ENCODE data around the gene YIPF1. TPM values are rescaled to one million over a fixed set of nuclear protein-coding genes. Genes with fewer than 3 reads are reported as not detected.
"Not testable (repeated sequence)": the region's sequence is repeated elsewhere in the genome, so short reads cannot be mapped to it uniquely, and the experiment has no call there.

Gene YIPF1
- polyA plus RNA-seq, 2 donors = 13.5 to 20.3 TPM

- WGBS, 2 donors = 95 to 99% methylated on average over 2 of the region's 2 CpGs
- peaks cover 6 to 12% of the 10 kb centered on the region in 2 donors for H3K36me3 ChIP-seq (ENCODE audit: control insufficient read depth in 2 of 2, insufficient read depth in 2 of 2, low read length in 1 of 2)
- not testable (repeated sequence) for H3K4me1 ChIP-seq (ENCODE audit: control insufficient read depth in 2 of 2, insufficient read depth in 2 of 2, low read length in 1 of 2); H3K4me3 ChIP-seq (ENCODE audit: low read depth in 1 of 2, low read length in 2 of 2); H3K27me3 ChIP-seq (ENCODE audit: control insufficient read depth in 1 of 2, insufficient read depth in 2 of 2, low read length in 2 of 2); H3K9me3 ChIP-seq (ENCODE audit: control insufficient read depth in 2 of 2, insufficient read depth in 1 of 2, low read depth in 1 of 2, low read length in 1 of 2); H3K27ac ChIP-seq (ENCODE audit: low read depth in 2 of 2, low read length in 1 of 2)
These were observed 7.7 kb downstream of the YIPF1 start for GRCh38 chr1:53881853-53882252.

- Histone ChIP-seq H3K27me3 (ENCODE audit: control insufficient read depth in 1 of 2, insufficient read depth in 2 of 2, low read length in 2 of 2) (no peaks in the 10 kb centered on the region), H3K9me3 (ENCODE audit: control insufficient read depth in 2 of 2, insufficient read depth in 1 of 2, low read depth in 1 of 2, low read length in 1 of 2) (no peaks in the 10 kb centered on the region), H3K4me1 (ENCODE audit: control insufficient read depth in 2 of 2, insufficient read depth in 2 of 2, low read length in 1 of 2) (no peaks in the 10 kb centered on the region), H3K27ac (ENCODE audit: low read depth in 2 of 2, low read length in 1 of 2) (no peak overlapping the region), H3K4me3 (ENCODE audit: low read depth in 1 of 2, low read length in 2 of 2) (no peak overlapping the region), H3K36me3 (ENCODE audit: control insufficient read depth in 2 of 2, insufficient read depth in 2 of 2, low read length in 1 of 2) (peaks cover 10% of the 10 kb centered on the region in 2 donors)
- 47 to 49% methylated on average over 5 of the region's 5 CpGs for WGBS, 2 donors
These were observed 11.0 kb downstream of the YIPF1 start for GRCh38 chr1:53878492-53879105.

GRCh38 chr1:53875150-53875549, 14.4 kb downstream of the YIPF1 start:
- peaks cover 15 to 16% of the 10 kb centered on the region in 2 donors for H3K36me3 ChIP-seq (ENCODE audit: control insufficient read depth in 2 of 2, insufficient read depth in 2 of 2, low read length in 1 of 2)
- not testable (repeated sequence) for H3K27me3 ChIP-seq (ENCODE audit: control insufficient read depth in 1 of 2, insufficient read depth in 2 of 2, low read length in 2 of 2); H3K9me3 ChIP-seq (ENCODE audit: control insufficient read depth in 2 of 2, insufficient read depth in 1 of 2, low read depth in 1 of 2, low read length in 1 of 2); H3K4me3 ChIP-seq (ENCODE audit: low read depth in 1 of 2, low read length in 2 of 2); H3K27ac ChIP-seq (ENCODE audit: low read depth in 2 of 2, low read length in 1 of 2); H3K4me1 ChIP-seq (ENCODE audit: control insufficient read depth in 2 of 2, insufficient read depth in 2 of 2, low read length in 1 of 2)
- WGBS, 2 donors = 94 to 97% methylated on average over 2 of the region's 2 CpGs

GRCh38 chr1:53871773-53872484, 17.7 kb downstream of the YIPF1 start:
- Histone ChIP-seq H3K4me1 (ENCODE audit: control insufficient read depth in 2 of 2, insufficient read depth in 2 of 2, low read length in 1 of 2) (no peaks in the 10 kb centered on the region), H3K36me3 (ENCODE audit: control insufficient read depth in 2 of 2, insufficient read depth in 2 of 2, low read length in 1 of 2) (peaks cover 6 to 9% of the 10 kb centered on the region in 2 donors), H3K27ac (ENCODE audit: low read depth in 2 of 2, low read length in 1 of 2) (no peak overlapping the region), H3K4me3 (ENCODE audit: low read depth in 1 of 2, low read length in 2 of 2) (no peak overlapping the region), H3K9me3 (ENCODE audit: control insufficient read depth in 2 of 2, insufficient read depth in 1 of 2, low read depth in 1 of 2, low read length in 1 of 2) (no peaks in the 10 kb centered on the region), H3K27me3 (ENCODE audit: control insufficient read depth in 1 of 2, insufficient read depth in 2 of 2, low read length in 2 of 2) (no peaks in the 10 kb centered on the region)
- 74 to 82% methylated on average over 5 of the region's 5 CpGs for WGBS, 2 donors

GRCh38 chr1:53871221-53871620, 18.4 kb downstream of the YIPF1 start:
- H3K9me3 ChIP-seq (ENCODE audit: control insufficient read depth in 2 of 2, insufficient read depth in 1 of 2, low read depth in 1 of 2, low read length in 1 of 2) = no peaks in the 10 kb centered on the region
- H3K27ac ChIP-seq (ENCODE audit: low read depth in 2 of 2, low read length in 1 of 2) = no peak overlapping the region
- WGBS, 2 donors = 64 to 71% methylated on average over 4 of the region's 4 CpGs
- no peaks in the 10 kb centered on the region for H3K4me1 ChIP-seq (ENCODE audit: control insufficient read depth in 2 of 2, insufficient read depth in 2 of 2, low read length in 1 of 2)
- no peak overlapping the region for H3K4me3 ChIP-seq (ENCODE audit: low read depth in 1 of 2, low read length in 2 of 2)
- peaks cover 6 to 10% of the 10 kb centered on the region in 2 donors for H3K36me3 ChIP-seq (ENCODE audit: control insufficient read depth in 2 of 2, insufficient read depth in 2 of 2, low read length in 1 of 2)
- no peaks in the 10 kb centered on the region for H3K27me3 ChIP-seq (ENCODE audit: control insufficient read depth in 1 of 2, insufficient read depth in 2 of 2, low read length in 2 of 2)

GRCh38 chr1:53869454-53870117, 20.0 kb downstream of the YIPF1 start:
- 91 to 92% methylated on average over 11 of the region's 11 CpGs for WGBS, 2 donors
- Histone ChIP-seq H3K4me3 (ENCODE audit: low read depth in 1 of 2, low read length in 2 of 2) (no peak overlapping the region), H3K27ac (ENCODE audit: low read depth in 2 of 2, low read length in 1 of 2) (no peak overlapping the region), H3K9me3 (ENCODE audit: control insufficient read depth in 2 of 2, insufficient read depth in 1 of 2, low read depth in 1 of 2, low read length in 1 of 2) (no peaks in the 10 kb centered on the region), H3K27me3 (ENCODE audit: control insufficient read depth in 1 of 2, insufficient read depth in 2 of 2, low read length in 2 of 2) (no peaks in the 10 kb centered on the region), H3K36me3 (ENCODE audit: control insufficient read depth in 2 of 2, insufficient read depth in 2 of 2, low read length in 1 of 2) (peaks cover 9 to 13% of the 10 kb centered on the region in 2 donors), H3K4me1 (ENCODE audit: control insufficient read depth in 2 of 2, insufficient read depth in 2 of 2, low read length in 1 of 2) (no peaks in the 10 kb centered on the region)

GRCh38 chr1:53868565-53868964, 21.0 kb downstream of the YIPF1 start:
- Histone ChIP-seq H3K9me3 (ENCODE audit: control insufficient read depth in 2 of 2, insufficient read depth in 1 of 2, low read depth in 1 of 2, low read length in 1 of 2) (no peaks in the 10 kb centered on the region), H3K36me3 (ENCODE audit: control insufficient read depth in 2 of 2, insufficient read depth in 2 of 2, low read length in 1 of 2) (peaks cover 9 to 13% of the 10 kb centered on the region in 2 donors), H3K4me1 (ENCODE audit: control insufficient read depth in 2 of 2, insufficient read depth in 2 of 2, low read length in 1 of 2) (no peaks in the 10 kb centered on the region), H3K4me3 (ENCODE audit: low read depth in 1 of 2, low read length in 2 of 2) (no peak overlapping the region), H3K27me3 (ENCODE audit: control insufficient read depth in 1 of 2, insufficient read depth in 2 of 2, low read length in 2 of 2) (no peaks in the 10 kb centered on the region), H3K27ac (ENCODE audit: low read depth in 2 of 2, low read length in 1 of 2) (no peak overlapping the region)
- WGBS, 2 donors = 70 to 81% methylated on average over 1 of the region's 1 CpG

GRCh38 chr1:53862507-53862906, 27.1 kb downstream of the YIPF1 start:
- no peaks in the 10 kb centered on the region for H3K9me3 ChIP-seq (ENCODE audit: control insufficient read depth in 2 of 2, insufficient read depth in 1 of 2, low read depth in 1 of 2, low read length in 1 of 2)
- H3K4me1 ChIP-seq (ENCODE audit: control insufficient read depth in 2 of 2, insufficient read depth in 2 of 2, low read length in 1 of 2) = peaks cover 0 to 2% of the 10 kb centered on the region in 2 donors
- H3K27me3 ChIP-seq (ENCODE audit: control insufficient read depth in 1 of 2, insufficient read depth in 2 of 2, low read length in 2 of 2) = no peaks in the 10 kb centered on the region
- peaks cover 5 to 7% of the 10 kb centered on the region in 2 donors for H3K36me3 ChIP-seq (ENCODE audit: control insufficient read depth in 2 of 2, insufficient read depth in 2 of 2, low read length in 1 of 2)
- no peak overlapping the region for H3K4me3 ChIP-seq (ENCODE audit: low read depth in 1 of 2, low read length in 2 of 2)
- 67 to 71% methylated on average over 7 of the region's 7 CpGs for WGBS, 2 donors
- H3K27ac ChIP-seq (ENCODE audit: low read depth in 2 of 2, low read length in 1 of 2) = no peak overlapping the region

- H3K4me3 ChIP-seq (ENCODE audit: low read depth in 1 of 2, low read length in 2 of 2) = no peak overlapping the region
- H3K27me3 ChIP-seq (ENCODE audit: control insufficient read depth in 1 of 2, insufficient read depth in 2 of 2, low read length in 2 of 2) = no peaks in the 10 kb centered on the region
- H3K27ac ChIP-seq (ENCODE audit: low read depth in 2 of 2, low read length in 1 of 2) = no peak overlapping the region
- no peaks in the 10 kb centered on the region for H3K9me3 ChIP-seq (ENCODE audit: control insufficient read depth in 2 of 2, insufficient read depth in 1 of 2, low read depth in 1 of 2, low read length in 1 of 2)
- H3K4me1 ChIP-seq (ENCODE audit: control insufficient read depth in 2 of 2, insufficient read depth in 2 of 2, low read length in 1 of 2) = peaks cover 0 to 2% of the 10 kb centered on the region in 2 donors
- peaks cover 6 to 8% of the 10 kb centered on the region in 2 donors for H3K36me3 ChIP-seq (ENCODE audit: control insufficient read depth in 2 of 2, insufficient read depth in 2 of 2, low read length in 1 of 2)
These were observed 28.6 kb downstream of the YIPF1 start for GRCh38 chr1:53860967-53861411.

Measured in esophagus (tissue), 2 donors.